ENCODE results near the gene PRMT3. TPM values are rescaled to one million over a fixed set of nuclear protein-coding genes. Genes with fewer than 3 reads are reported as not detected.

Gene PRMT3
- total RNA-seq, 2 experiments from 2014 or later, result 11.2 to 11.8 TPM

DNA sequence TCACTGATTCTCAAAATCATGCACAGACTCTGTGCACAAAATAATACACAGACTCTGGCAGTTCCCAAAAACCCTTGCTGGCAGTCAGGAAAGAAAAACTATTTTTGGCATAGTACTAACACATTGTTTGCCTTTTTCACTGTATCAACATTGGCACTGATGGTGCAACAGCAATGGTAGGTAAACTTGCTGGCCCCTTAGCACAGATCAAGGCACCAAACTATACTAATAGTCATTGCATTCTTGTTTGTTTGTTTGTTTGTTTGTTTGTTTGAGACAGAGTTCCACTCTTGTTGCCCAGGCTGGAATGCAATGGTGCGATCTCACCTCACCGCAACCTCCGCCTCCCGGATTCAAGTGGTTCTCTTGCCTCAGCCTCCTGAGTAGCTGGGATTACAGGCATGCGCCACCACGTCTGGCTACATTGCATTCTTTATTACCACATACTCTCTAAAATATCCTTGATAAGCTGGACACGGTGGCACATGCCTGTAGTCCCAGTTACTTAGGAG lies 130.9 kb downstream of the PRMT3 start:
- Histone ChIP-seq H3K4me3 (ENCODE audit: low read length) (no peak overlapping the region), H3K4me1 (ENCODE audit: insufficient read depth, low read length) (no peaks in the 10 kb centered on the region), H3K27ac (ENCODE audit: low read depth in 1 of 2, low read length in 2 of 2) (no peak overlapping the region), H3K27me3 (ENCODE audit: control insufficient read depth in 1 of 2, insufficient read depth in 2 of 2, low read length in 2 of 2) (no peaks in the 10 kb centered on the region), H3K36me3 (ENCODE audit: insufficient read depth, low read length) (no peaks in the 10 kb centered on the region), H3K9me3 (ENCODE audit: control insufficient read depth in 1 of 2, insufficient read depth in 1 of 2, low read length in 2 of 2) (no peaks in the 10 kb centered on the region)
- POLR2A ChIA-PET, result no interaction called here
- no peaks in the 10 kb centered on the region for H3K9me3 Mint-ChIP-seq
- H3K27ac Mint-ChIP-seq, result no peak overlapping the region
- no peaks in the 10 kb centered on the region for H3K4me1 Mint-ChIP-seq (ENCODE audit: low read depth)
- CTCF ChIA-PET, result no interaction called here
- TF ChIP-seq, protein P1, sequence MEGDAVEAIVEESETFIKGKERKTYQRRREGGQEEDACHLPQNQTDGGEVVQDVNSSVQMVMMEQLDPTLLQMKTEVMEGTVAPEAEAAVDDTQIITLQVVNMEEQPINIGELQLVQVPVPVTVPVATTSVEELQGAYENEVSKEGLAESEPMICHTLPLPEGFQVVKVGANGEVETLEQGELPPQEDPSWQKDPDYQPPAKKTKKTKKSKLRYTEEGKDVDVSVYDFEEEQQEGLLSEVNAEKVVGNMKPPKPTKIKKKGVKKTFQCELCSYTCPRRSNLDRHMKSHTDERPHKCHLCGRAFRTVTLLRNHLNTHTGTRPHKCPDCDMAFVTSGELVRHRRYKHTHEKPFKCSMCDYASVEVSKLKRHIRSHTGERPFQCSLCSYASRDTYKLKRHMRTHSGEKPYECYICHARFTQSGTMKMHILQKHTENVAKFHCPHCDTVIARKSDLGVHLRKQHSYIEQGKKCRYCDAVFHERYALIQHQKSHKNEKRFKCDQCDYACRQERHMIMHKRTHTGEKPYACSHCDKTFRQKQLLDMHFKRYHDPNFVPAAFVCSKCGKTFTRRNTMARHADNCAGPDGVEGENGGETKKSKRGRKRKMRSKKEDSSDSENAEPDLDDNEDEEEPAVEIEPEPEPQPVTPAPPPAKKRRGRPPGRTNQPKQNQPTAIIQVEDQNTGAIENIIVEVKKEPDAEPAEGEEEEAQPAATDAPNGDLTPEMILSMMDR (IDR thresholded peaks at IDR 0.05), result no peak
- intact Hi-C loops (cut with DNase I, micrococcal nuclease), result no loop called here
- H3K4me3 Mint-ChIP-seq, result no peak overlapping the region
- peaks cover 24% of the 10 kb centered on the region for H3K27me3 Mint-ChIP-seq
- DNase-seq (no peak), ATAC-seq (ENCODE audit: poor library complexity) (no peak)
- no peaks in the 10 kb centered on the region for H3K36me3 Mint-ChIP-seq (ENCODE audit: low read depth)

DNA sequence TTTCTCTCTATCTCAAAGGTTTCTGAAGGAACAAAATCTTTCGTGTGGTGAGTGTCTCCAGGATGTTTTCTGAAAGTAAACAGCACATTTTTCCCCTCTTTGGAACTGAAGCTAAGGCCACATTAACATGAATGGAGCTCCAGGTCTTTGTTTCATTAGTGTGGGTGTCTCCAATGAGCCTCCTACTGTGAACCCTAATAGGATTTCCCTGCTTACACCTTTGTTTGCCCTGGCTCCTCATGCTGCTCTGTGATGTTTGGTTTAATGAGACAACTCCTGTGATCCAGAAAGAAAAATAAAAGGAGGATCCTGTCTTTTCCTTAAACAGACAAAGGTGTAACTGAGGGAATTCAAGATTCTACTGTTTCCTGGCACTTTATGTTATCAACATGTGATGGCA lies 135.0 kb downstream of the PRMT3 start:
- Mint-ChIP-seq H3K36me3 (ENCODE audit: low read depth) (no peaks in the 10 kb centered on the region), H3K9me3 (no peaks in the 10 kb centered on the region), H3K27ac (no peak overlapping the region), H3K4me3 (no peak overlapping the region), H3K4me1 (ENCODE audit: low read depth) (no peaks in the 10 kb centered on the region), H3K27me3 (peaks cover 24% of the 10 kb centered on the region)
- no peak for DNase-seq
- ChIA-PET CTCF (no interaction called here), POLR2A (no interaction called here)
- Histone ChIP-seq H3K4me1 (ENCODE audit: insufficient read depth, low read length) (no peaks in the 10 kb centered on the region), H3K9me3 (ENCODE audit: control insufficient read depth in 1 of 2, insufficient read depth in 1 of 2, low read length in 2 of 2) (no peaks in the 10 kb centered on the region), H3K4me3 (ENCODE audit: low read length) (no peak overlapping the region), H3K36me3 (ENCODE audit: insufficient read depth, low read length) (no peaks in the 10 kb centered on the region), H3K27ac (ENCODE audit: low read depth in 1 of 2, low read length in 2 of 2) (no peak overlapping the region), H3K27me3 (ENCODE audit: control insufficient read depth in 1 of 2, insufficient read depth in 2 of 2, low read length in 2 of 2) (no peaks in the 10 kb centered on the region)
- TF ChIP-seq, protein P1 (IDR thresholded peaks at IDR 0.05), result no peak
- intact Hi-C loops (cut with DNase I, micrococcal nuclease), result no loop called here
- ATAC-seq (ENCODE audit: poor library complexity), result no peak

DNA sequence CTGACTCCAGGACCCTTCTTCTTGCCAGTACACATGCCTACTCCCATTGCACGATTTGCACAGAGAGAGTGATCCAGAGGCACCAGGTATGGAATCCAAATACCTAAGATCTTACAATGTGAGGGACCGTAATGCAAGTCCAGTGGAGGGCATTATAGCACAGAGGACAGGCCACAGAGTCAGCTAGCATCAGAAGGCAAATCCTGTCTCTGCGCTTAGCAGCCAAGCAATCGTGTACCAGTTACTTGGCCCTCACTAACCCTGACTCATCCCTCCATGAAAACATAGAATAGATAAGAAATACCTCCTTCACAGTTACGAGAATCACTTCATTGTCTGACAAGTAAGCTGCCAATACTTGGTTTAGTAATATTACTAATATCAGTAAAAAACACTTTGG lies 142.2 kb downstream of the PRMT3 start:
- POLR2A ChIA-PET, result no interaction called here
- H3K36me3 Mint-ChIP-seq (ENCODE audit: low read depth), result no peaks in the 10 kb centered on the region
- H3K4me3 Mint-ChIP-seq, result no peak overlapping the region
- H3K4me3 ChIP-seq (ENCODE audit: low read length), result no peak overlapping the region
- H3K27me3 Mint-ChIP-seq, result peaks cover 8% of the 10 kb centered on the region
- H3K9me3 Mint-ChIP-seq, result no peaks in the 10 kb centered on the region
- H3K27me3 ChIP-seq (ENCODE audit: control insufficient read depth in 1 of 2, insufficient read depth in 2 of 2, low read length in 2 of 2), result peaks cover 0 to under 1% of the 10 kb centered on the region in 2 experiments
- H3K27ac ChIP-seq (ENCODE audit: low read depth in 1 of 2, low read length in 2 of 2), result no peak overlapping the region
- TF ChIP-seq, protein P1 (IDR thresholded peaks at IDR 0.05), result no peak
- CTCF ChIA-PET, result no interaction called here
- H3K4me1 Mint-ChIP-seq (ENCODE audit: low read depth), result no peaks in the 10 kb centered on the region
- intact Hi-C loops (cut with DNase I, micrococcal nuclease), result no loop called here
- DNase-seq (no peak), ATAC-seq (ENCODE audit: poor library complexity) (no peak)
- H3K36me3 ChIP-seq (ENCODE audit: insufficient read depth, low read length), result no peaks in the 10 kb centered on the region
- no peaks in the 10 kb centered on the region for H3K9me3 ChIP-seq (ENCODE audit: control insufficient read depth in 1 of 2, insufficient read depth in 1 of 2, low read length in 2 of 2)
- no peak overlapping the region for H3K27ac Mint-ChIP-seq
- H3K4me1 ChIP-seq (ENCODE audit: insufficient read depth, low read length), result no peaks in the 10 kb centered on the region

Data from CD4-positive, alpha-beta T cell (primary cell).